Measurements from ENCODE around the gene ZC2HC1B.

The ZC2HC1B gene

DNA sequence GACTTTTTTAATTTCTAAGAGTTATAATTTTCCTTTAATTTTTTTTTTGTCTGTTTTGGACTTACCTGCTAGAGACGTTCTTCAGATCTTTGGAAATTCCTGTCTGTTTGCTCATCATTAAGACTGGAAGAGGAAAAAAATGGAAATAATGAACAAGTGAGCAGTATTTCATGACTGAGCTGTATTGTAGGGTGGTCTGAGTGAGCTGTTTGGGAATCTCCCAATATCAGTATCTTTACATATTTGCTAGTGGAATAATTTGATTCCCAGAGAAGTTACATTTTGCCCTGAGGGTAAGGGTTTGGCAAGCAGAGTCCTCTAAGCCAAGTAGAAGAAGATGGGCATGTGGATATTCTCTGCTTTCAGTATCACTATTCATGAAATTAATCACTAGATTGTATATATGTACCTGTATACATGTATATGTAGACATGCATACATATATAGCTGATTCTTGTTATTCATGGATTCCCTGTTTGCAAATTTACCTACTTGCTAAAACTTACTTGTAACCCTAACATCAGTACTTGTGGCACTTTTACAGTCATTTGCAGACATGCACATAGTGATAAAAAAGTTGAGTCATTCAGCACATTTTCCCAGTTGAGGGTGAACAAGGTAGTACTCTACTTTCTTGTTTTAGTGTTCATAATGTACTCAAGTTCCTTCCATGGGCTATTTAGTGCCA, 13.5 kb downstream of the ZC2HC1B start:
- Histone ChIP-seq H4K20me1 (ENCODE audit: control insufficient read depth, insufficient read depth, low read depth, low read length) (no peaks in the 10 kb centered on the region), H3F3A (ENCODE audit: control insufficient read depth, insufficient read depth) (no peaks in the 10 kb centered on the region), H3K4me3 (ENCODE audit: low read length) (no peak overlapping the region), H3K27me3 (ENCODE audit: control insufficient read depth, low read length) (no peaks in the 10 kb centered on the region), H3K4me2 (ENCODE audit: low read length) (no peak overlapping the region), H3K9me3 (ENCODE audit: control insufficient read depth, insufficient read depth, low read length) (no peaks in the 10 kb centered on the region), H3K9me2 (replicated peaks; ENCODE audit: control insufficient read depth, low read length) (no peaks in the 10 kb centered on the region), H3K4me1 (ENCODE audit: control insufficient read depth, low read length) (no peaks in the 10 kb centered on the region), H3K27ac (ENCODE audit: low read depth, low read length) (no peak overlapping the region), H3K36me3 (ENCODE audit: control insufficient read depth, low read length) (no peaks in the 10 kb centered on the region), H3K79me2 (ENCODE audit: control insufficient read depth, low read length) (no peaks in the 10 kb centered on the region)
- TF ChIP-seq EZH2phosphoT487 (IDR thresholded peaks at IDR 0.05; ENCODE audit: borderline replicate concordance, low read length): no peak
- TF ChIP-seq, protein P1, sequence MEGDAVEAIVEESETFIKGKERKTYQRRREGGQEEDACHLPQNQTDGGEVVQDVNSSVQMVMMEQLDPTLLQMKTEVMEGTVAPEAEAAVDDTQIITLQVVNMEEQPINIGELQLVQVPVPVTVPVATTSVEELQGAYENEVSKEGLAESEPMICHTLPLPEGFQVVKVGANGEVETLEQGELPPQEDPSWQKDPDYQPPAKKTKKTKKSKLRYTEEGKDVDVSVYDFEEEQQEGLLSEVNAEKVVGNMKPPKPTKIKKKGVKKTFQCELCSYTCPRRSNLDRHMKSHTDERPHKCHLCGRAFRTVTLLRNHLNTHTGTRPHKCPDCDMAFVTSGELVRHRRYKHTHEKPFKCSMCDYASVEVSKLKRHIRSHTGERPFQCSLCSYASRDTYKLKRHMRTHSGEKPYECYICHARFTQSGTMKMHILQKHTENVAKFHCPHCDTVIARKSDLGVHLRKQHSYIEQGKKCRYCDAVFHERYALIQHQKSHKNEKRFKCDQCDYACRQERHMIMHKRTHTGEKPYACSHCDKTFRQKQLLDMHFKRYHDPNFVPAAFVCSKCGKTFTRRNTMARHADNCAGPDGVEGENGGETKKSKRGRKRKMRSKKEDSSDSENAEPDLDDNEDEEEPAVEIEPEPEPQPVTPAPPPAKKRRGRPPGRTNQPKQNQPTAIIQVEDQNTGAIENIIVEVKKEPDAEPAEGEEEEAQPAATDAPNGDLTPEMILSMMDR (IDR thresholded peaks at IDR 0.05; ENCODE audit: low read depth, low read length, poor library complexity, severe bottlenecking): no peak

DNA sequence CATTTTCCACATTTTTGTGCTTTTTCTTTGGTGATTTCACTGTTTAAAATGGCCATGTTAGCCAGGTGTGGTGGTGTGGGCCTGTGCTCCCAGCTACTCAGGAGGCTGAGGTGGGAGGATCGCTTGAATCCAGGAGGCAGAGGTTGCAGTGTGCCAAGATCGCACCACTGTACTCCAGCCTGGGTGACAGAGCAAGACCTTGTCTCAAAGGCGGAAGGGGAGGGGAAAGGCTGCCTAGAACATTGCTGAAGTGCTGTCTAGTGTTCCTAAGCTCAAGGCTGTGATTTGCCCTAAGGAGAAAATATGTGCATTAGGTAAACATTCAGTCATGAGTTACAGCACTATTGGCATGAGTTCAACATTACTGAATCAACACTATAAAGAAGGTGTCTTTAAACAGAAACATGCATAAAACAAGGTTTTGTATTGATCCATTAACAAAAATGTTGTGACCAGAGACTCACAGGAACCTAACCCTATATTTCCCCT, 14.0 kb downstream of the ZC2HC1B start:
- TF ChIP-seq EZH2phosphoT487 (IDR thresholded peaks at IDR 0.05; ENCODE audit: borderline replicate concordance, low read length): no peak
- TF ChIP-seq, protein P1 (IDR thresholded peaks at IDR 0.05; ENCODE audit: low read depth, low read length, poor library complexity, severe bottlenecking): no peak
- Histone ChIP-seq H3K36me3 (ENCODE audit: control insufficient read depth, low read length) (no peaks in the 10 kb centered on the region), H3K4me3 (ENCODE audit: low read length) (no peak overlapping the region), H3K9me2 (replicated peaks; ENCODE audit: control insufficient read depth, low read length) (no peaks in the 10 kb centered on the region), H3K4me2 (ENCODE audit: low read length) (no peak overlapping the region), H3K27me3 (ENCODE audit: control insufficient read depth, low read length) (no peaks in the 10 kb centered on the region), H3K4me1 (ENCODE audit: control insufficient read depth, low read length) (no peaks in the 10 kb centered on the region), H3K27ac (ENCODE audit: low read depth, low read length) (no peak overlapping the region), H3K9me3 (ENCODE audit: control insufficient read depth, insufficient read depth, low read length) (no peaks in the 10 kb centered on the region), H3K79me2 (ENCODE audit: control insufficient read depth, low read length) (no peaks in the 10 kb centered on the region), H4K20me1 (ENCODE audit: control insufficient read depth, insufficient read depth, low read depth, low read length) (no peaks in the 10 kb centered on the region), H3F3A (ENCODE audit: control insufficient read depth, insufficient read depth) (no peaks in the 10 kb centered on the region)

DNA sequence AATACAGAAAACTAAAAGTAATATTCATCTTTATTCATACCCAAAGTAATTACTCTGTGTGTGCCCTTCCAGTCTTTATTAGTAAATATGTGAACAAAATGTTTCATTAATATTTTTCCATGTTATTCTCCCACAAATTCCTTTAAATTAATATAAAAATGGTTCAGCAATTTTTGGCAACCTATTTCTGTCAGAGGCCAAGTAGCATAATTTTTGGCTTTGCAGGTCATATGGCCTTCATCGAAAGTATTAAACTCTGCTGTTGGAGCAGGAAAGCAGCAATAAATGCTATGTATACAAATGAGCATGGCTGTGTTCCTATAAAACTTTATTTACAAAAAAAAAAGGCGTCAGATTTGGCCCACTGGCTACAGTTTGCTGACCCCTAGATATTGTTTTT, 16.1 kb downstream of the ZC2HC1B start:
- H3K79me2 ChIP-seq (ENCODE audit: control insufficient read depth, low read length): no peaks in the 10 kb centered on the region
- TF ChIP-seq, protein P1 (IDR thresholded peaks at IDR 0.05; ENCODE audit: low read depth, low read length, poor library complexity, severe bottlenecking): no peak
- no peak for TF ChIP-seq EZH2phosphoT487 (IDR thresholded peaks at IDR 0.05; ENCODE audit: borderline replicate concordance, low read length)
- H3K27me3 ChIP-seq (ENCODE audit: control insufficient read depth, low read length): no peaks in the 10 kb centered on the region
- H3K4me3 ChIP-seq (ENCODE audit: low read length): no peak overlapping the region
- H3K4me2 ChIP-seq (ENCODE audit: low read length): no peak overlapping the region
- H3F3A ChIP-seq (ENCODE audit: control insufficient read depth, insufficient read depth): no peaks in the 10 kb centered on the region
- H3K27ac ChIP-seq (ENCODE audit: low read depth, low read length): no peak overlapping the region
- no peaks in the 10 kb centered on the region for H3K4me1 ChIP-seq (ENCODE audit: control insufficient read depth, low read length)
- no peaks in the 10 kb centered on the region for H3K9me2 ChIP-seq (replicated peaks; ENCODE audit: control insufficient read depth, low read length)
- no peaks in the 10 kb centered on the region for H3K9me3 ChIP-seq (ENCODE audit: control insufficient read depth, insufficient read depth, low read length)
- H4K20me1 ChIP-seq (ENCODE audit: control insufficient read depth, insufficient read depth, low read depth, low read length): no peaks in the 10 kb centered on the region
- no peaks in the 10 kb centered on the region for H3K36me3 ChIP-seq (ENCODE audit: control insufficient read depth, low read length)

All from DOHH2 (cell line).